ENCODE measurements around the gene IDE. TPM values are rescaled to one million over a fixed set of nuclear protein-coding genes. Genes with fewer than 3 reads are reported as not detected.
"Not testable (repeated sequence)": the region's sequence is repeated elsewhere in the genome, so short reads cannot be mapped to it uniquely, and the experiment has no call there.

IDE gene
- polyA plus RNA-seq, 2 donors = 10.2 to 11.6 TPM

- Histone ChIP-seq H3K4me1 (ENCODE audit: control insufficient read depth in 2 of 2, insufficient read depth in 2 of 2, low read length in 1 of 2) (no peaks in the 10 kb centered on the region), H3K36me3 (ENCODE audit: control insufficient read depth in 2 of 2, insufficient read depth in 2 of 2, low read length in 1 of 2) (peaks cover 0 to 3% of the 10 kb centered on the region in 2 donors), H3K9me3 (ENCODE audit: control insufficient read depth in 2 of 2, insufficient read depth in 1 of 2, low read depth in 1 of 2, low read length in 1 of 2) (no peaks in the 10 kb centered on the region), H3K27ac (ENCODE audit: low read depth in 2 of 2, low read length in 1 of 2) (no peak overlapping the region), H3K4me3 (ENCODE audit: low read depth in 1 of 2, low read length in 2 of 2) (no peak overlapping the region), H3K27me3 (ENCODE audit: control insufficient read depth in 1 of 2, insufficient read depth in 2 of 2, low read length in 2 of 2) (no peaks in the 10 kb centered on the region)
- WGBS, 2 donors = 88 to 97% methylated on average over 1 of the region's 1 CpG
Measured at GRCh38 chr10:92475357-92475868, 98.5 kb downstream of the IDE start.

- Histone ChIP-seq H3K27me3 (ENCODE audit: control insufficient read depth in 1 of 2, insufficient read depth in 2 of 2, low read length in 2 of 2) (no peaks in the 10 kb centered on the region), H3K36me3 (ENCODE audit: control insufficient read depth in 2 of 2, insufficient read depth in 2 of 2, low read length in 1 of 2) (peaks cover 2 to 15% of the 10 kb centered on the region in 2 donors), H3K9me3 (ENCODE audit: control insufficient read depth in 2 of 2, insufficient read depth in 1 of 2, low read depth in 1 of 2, low read length in 1 of 2) (no peaks in the 10 kb centered on the region), H3K4me1 (ENCODE audit: control insufficient read depth in 2 of 2, insufficient read depth in 2 of 2, low read length in 1 of 2) (no peaks in the 10 kb centered on the region), H3K4me3 (ENCODE audit: low read depth in 1 of 2, low read length in 2 of 2) (no peak overlapping the region), H3K27ac (ENCODE audit: low read depth in 2 of 2, low read length in 1 of 2) (no peak overlapping the region)
- 85 to 94% methylated on average over 3 of the region's 3 CpGs for WGBS, 2 donors
Measured at GRCh38 chr10:92470026-92470425, 103.9 kb downstream of the IDE start.

DNA sequence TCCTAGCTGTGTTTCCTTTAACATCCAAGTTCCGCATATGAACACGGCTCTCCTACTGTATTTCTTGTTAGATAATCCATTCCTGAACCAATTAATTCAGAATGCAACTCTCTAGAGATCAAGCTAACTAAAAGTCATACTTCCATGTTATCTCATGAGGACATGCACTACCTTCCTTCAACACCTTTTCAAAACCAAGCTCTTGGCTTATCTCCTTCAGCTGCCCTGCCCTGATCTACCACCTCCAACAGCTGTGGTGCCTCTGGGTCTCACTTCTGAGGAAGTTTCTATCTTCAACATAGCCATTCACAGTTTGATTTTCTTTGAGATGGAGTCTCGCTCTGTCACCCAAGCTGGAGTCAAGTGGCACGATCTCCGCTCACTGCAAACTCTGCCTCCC, 109.5 kb downstream of the IDE start:
- no peak overlapping the region for H3K27ac ChIP-seq (ENCODE audit: low read depth in 2 of 2, low read length in 1 of 2)
- WGBS, 2 donors = 87% methylated on average over 5 of the region's 5 CpGs
- H3K4me3 ChIP-seq (ENCODE audit: low read depth in 1 of 2, low read length in 2 of 2) = no peak overlapping the region
- no peaks in the 10 kb centered on the region for H3K9me3 ChIP-seq (ENCODE audit: control insufficient read depth in 2 of 2, insufficient read depth in 1 of 2, low read depth in 1 of 2, low read length in 1 of 2)
- H3K4me1 ChIP-seq (ENCODE audit: control insufficient read depth in 2 of 2, insufficient read depth in 2 of 2, low read length in 1 of 2) = no peaks in the 10 kb centered on the region
- H3K36me3 ChIP-seq (ENCODE audit: control insufficient read depth in 2 of 2, insufficient read depth in 2 of 2, low read length in 1 of 2) = peaks cover 5 to 16% of the 10 kb centered on the region in 2 donors
- H3K27me3 ChIP-seq (ENCODE audit: control insufficient read depth in 1 of 2, insufficient read depth in 2 of 2, low read length in 2 of 2) = no peaks in the 10 kb centered on the region

GRCh38 chr10:92463582-92463981, 110.3 kb downstream of the IDE start:
- no peaks in the 10 kb centered on the region for H3K27me3 ChIP-seq (ENCODE audit: control insufficient read depth in 1 of 2, insufficient read depth in 2 of 2, low read length in 2 of 2)
- no peak overlapping the region for H3K4me3 ChIP-seq (ENCODE audit: low read depth in 1 of 2, low read length in 2 of 2)
- no peak overlapping the region for H3K27ac ChIP-seq (ENCODE audit: low read depth in 2 of 2, low read length in 1 of 2)
- peaks cover 2 to 12% of the 10 kb centered on the region in 2 donors for H3K36me3 ChIP-seq (ENCODE audit: control insufficient read depth in 2 of 2, insufficient read depth in 2 of 2, low read length in 1 of 2)
- WGBS, 2 donors = 95 to 97% methylated on average over 5 of the region's 5 CpGs
- no peaks in the 10 kb centered on the region for H3K4me1 ChIP-seq (ENCODE audit: control insufficient read depth in 2 of 2, insufficient read depth in 2 of 2, low read length in 1 of 2)
- no peaks in the 10 kb centered on the region for H3K9me3 ChIP-seq (ENCODE audit: control insufficient read depth in 2 of 2, insufficient read depth in 1 of 2, low read depth in 1 of 2, low read length in 1 of 2)

DNA sequence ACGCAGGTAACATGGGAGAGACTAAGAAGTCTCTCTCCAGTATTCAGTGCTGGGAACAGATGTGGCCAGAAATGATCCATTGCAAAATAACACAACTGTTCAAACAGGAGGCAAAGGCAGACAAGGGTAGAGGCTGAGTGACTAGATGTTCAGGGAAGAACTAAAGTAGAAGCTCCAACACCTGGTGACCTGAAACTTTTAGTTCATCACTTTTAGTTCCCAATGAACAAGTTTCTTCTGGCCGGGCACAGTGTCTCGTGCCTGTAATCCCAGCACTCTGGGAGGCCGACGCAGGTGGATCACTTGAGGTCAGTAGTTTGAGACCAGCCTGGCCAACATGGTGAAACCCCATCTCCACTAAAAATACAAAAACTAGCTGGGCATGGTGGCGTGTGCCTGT, 118.9 kb downstream of the IDE start:
- not testable (repeated sequence) for H3K9me3 ChIP-seq (ENCODE audit: control insufficient read depth in 2 of 2, insufficient read depth in 1 of 2, low read depth in 1 of 2, low read length in 1 of 2); H3K4me1 ChIP-seq (ENCODE audit: control insufficient read depth in 2 of 2, insufficient read depth in 2 of 2, low read length in 1 of 2); H3K27me3 ChIP-seq (ENCODE audit: control insufficient read depth in 1 of 2, insufficient read depth in 2 of 2, low read length in 2 of 2); H3K4me3 ChIP-seq (ENCODE audit: low read depth in 1 of 2, low read length in 2 of 2); H3K27ac ChIP-seq (ENCODE audit: low read depth in 2 of 2, low read length in 1 of 2)
- WGBS, 2 donors = 94 to 96% methylated on average over 6 of the region's 6 CpGs
- H3K36me3 ChIP-seq (ENCODE audit: control insufficient read depth in 2 of 2, insufficient read depth in 2 of 2, low read length in 1 of 2) = peaks cover 0 to 12% of the 10 kb centered on the region in 2 donors

DNA sequence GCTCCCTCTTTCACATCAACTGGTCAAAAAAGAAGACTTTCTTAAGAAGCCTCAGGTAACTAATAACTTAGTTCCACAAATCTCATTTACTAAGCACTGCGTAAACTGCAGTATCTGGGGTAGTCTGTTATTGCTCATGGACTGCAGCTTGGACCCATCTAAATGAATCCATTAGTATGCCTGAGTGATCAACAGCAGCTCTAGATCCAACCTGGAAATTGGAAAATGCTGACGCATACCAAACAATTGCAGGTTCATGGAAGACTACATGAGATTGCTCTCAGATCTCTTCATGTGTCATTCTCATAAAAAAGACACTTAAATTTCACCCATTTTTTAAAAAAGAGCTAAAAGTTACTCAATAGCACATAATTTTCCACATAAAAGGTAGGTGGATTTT, 121.6 kb downstream of the IDE start:
- Histone ChIP-seq H3K4me3 (ENCODE audit: low read depth in 1 of 2, low read length in 2 of 2) (no peak overlapping the region), H3K27ac (ENCODE audit: low read depth in 2 of 2, low read length in 1 of 2) (no peak overlapping the region), H3K27me3 (ENCODE audit: control insufficient read depth in 1 of 2, insufficient read depth in 2 of 2, low read length in 2 of 2) (no peaks in the 10 kb centered on the region), H3K36me3 (ENCODE audit: control insufficient read depth in 2 of 2, insufficient read depth in 2 of 2, low read length in 1 of 2) (peaks cover 0 to 12% of the 10 kb centered on the region in 2 donors), H3K4me1 (ENCODE audit: control insufficient read depth in 2 of 2, insufficient read depth in 2 of 2, low read length in 1 of 2) (no peaks in the 10 kb centered on the region), H3K9me3 (ENCODE audit: control insufficient read depth in 2 of 2, insufficient read depth in 1 of 2, low read depth in 1 of 2, low read length in 1 of 2) (no peaks in the 10 kb centered on the region)
- WGBS, 2 donors = 96 to 97% methylated on average over 2 of the region's 2 CpGs

GRCh38 chr10:92451431-92451830, 122.5 kb downstream of the IDE start:
- H3K4me1 ChIP-seq (ENCODE audit: control insufficient read depth in 2 of 2, insufficient read depth in 2 of 2, low read length in 1 of 2) = no peaks in the 10 kb centered on the region
- H3K27ac ChIP-seq (ENCODE audit: low read depth in 2 of 2, low read length in 1 of 2) = no peak overlapping the region
- H3K9me3 ChIP-seq (ENCODE audit: control insufficient read depth in 2 of 2, insufficient read depth in 1 of 2, low read depth in 1 of 2, low read length in 1 of 2) = no peaks in the 10 kb centered on the region
- H3K4me3 ChIP-seq (ENCODE audit: low read depth in 1 of 2, low read length in 2 of 2) = no peak overlapping the region
- no peaks in the 10 kb centered on the region for H3K27me3 ChIP-seq (ENCODE audit: control insufficient read depth in 1 of 2, insufficient read depth in 2 of 2, low read length in 2 of 2)
- peaks cover 0 to 12% of the 10 kb centered on the region in 2 donors for H3K36me3 ChIP-seq (ENCODE audit: control insufficient read depth in 2 of 2, insufficient read depth in 2 of 2, low read length in 1 of 2)
- WGBS, 2 donors = 94 to 98% methylated on average over 7 of the region's 7 CpGs

DNA sequence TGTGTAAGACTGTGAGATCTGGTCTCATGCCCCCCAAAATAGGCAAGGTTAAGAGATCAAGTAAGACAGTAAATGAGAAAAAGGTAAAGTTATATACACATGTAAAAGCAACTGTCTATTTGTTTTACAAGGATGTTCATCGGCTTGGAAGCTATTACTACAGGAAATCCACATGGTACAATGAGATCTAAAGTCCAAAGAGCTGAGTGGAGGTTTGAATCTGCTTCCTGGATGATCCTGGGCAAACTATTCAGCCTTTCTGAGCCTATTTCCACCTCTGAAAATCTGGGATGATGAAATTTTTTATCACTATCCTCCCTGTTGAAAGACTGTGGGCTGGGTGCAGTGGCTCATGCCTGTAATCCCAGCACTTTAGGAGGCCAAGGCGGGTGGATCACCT, 123.0 kb downstream of the IDE start:
- 91 to 94% methylated on average over 2 of the region's 2 CpGs for WGBS, 2 donors
- H3K27me3 ChIP-seq (ENCODE audit: control insufficient read depth in 1 of 2, insufficient read depth in 2 of 2, low read length in 2 of 2) = no peaks in the 10 kb centered on the region
- no peak overlapping the region for H3K4me3 ChIP-seq (ENCODE audit: low read depth in 1 of 2, low read length in 2 of 2)
- no peak overlapping the region for H3K27ac ChIP-seq (ENCODE audit: low read depth in 2 of 2, low read length in 1 of 2)
- H3K4me1 ChIP-seq (ENCODE audit: control insufficient read depth in 2 of 2, insufficient read depth in 2 of 2, low read length in 1 of 2) = no peaks in the 10 kb centered on the region
- peaks cover 0 to 10% of the 10 kb centered on the region in 2 donors for H3K36me3 ChIP-seq (ENCODE audit: control insufficient read depth in 2 of 2, insufficient read depth in 2 of 2, low read length in 1 of 2)
- H3K9me3 ChIP-seq (ENCODE audit: control insufficient read depth in 2 of 2, insufficient read depth in 1 of 2, low read depth in 1 of 2, low read length in 1 of 2) = no peaks in the 10 kb centered on the region

DNA sequence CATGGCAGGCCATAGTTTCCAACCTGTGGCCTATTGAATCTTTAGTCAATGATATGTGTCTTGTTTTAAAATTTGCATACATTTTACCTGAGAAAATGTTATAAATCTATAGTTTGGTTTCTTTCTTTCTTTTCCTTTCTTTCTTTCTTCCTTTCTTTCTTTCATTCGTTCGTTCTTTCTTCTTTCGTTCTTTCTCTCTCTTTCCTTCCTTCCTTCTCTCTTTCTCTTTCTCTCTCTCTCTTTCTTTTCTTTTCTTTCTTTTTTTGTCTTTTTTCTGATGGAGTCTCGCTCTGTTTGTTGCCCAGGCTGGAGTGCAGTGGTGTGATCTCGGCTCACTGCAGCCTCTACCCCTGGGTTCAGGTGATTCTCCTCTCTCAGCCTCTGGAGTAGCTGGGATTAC, 133.3 kb downstream of the IDE start:
- no peaks in the 10 kb centered on the region for H3K9me3 ChIP-seq (ENCODE audit: control insufficient read depth in 2 of 2, insufficient read depth in 1 of 2, low read depth in 1 of 2, low read length in 1 of 2)
- WGBS, 2 donors = 93 to 98% methylated on average over 5 of the region's 5 CpGs

DNA sequence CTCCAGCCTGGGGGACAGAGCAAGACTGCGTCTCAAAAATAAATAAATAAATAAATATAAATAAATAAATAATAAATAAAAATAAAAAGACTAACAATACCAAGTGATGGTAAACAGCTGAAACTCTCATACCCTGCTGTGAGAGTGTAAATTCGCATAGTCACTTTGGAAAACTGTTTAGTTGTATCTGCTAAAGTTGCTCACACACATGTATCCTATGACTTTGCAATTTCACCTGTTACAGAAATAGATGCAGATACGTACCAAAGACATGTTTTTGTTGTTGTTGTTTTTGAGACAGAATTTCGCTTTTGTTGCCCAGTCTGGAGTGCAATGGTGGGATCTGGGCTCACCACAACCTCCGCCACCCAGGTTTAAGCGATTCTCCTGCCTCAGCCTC, 135.7 kb downstream of the IDE start:
- no peaks in the 10 kb centered on the region for H3K4me1 ChIP-seq (ENCODE audit: control insufficient read depth in 2 of 2, insufficient read depth in 2 of 2, low read length in 1 of 2)
- no peak overlapping the region for H3K27ac ChIP-seq (ENCODE audit: low read depth in 2 of 2, low read length in 1 of 2)
- H3K4me3 ChIP-seq (ENCODE audit: low read depth in 1 of 2, low read length in 2 of 2) = no peak overlapping the region
- no peaks in the 10 kb centered on the region for H3K27me3 ChIP-seq (ENCODE audit: control insufficient read depth in 1 of 2, insufficient read depth in 2 of 2, low read length in 2 of 2)
- no peaks in the 10 kb centered on the region for H3K36me3 ChIP-seq (ENCODE audit: control insufficient read depth in 2 of 2, insufficient read depth in 2 of 2, low read length in 1 of 2)
- no peaks in the 10 kb centered on the region for H3K9me3 ChIP-seq (ENCODE audit: control insufficient read depth in 2 of 2, insufficient read depth in 1 of 2, low read depth in 1 of 2, low read length in 1 of 2)
- WGBS, 2 donors = 92 to 94% methylated on average over 6 of the region's 6 CpGs

More for the DNA sequence above, 133.3 kb downstream of the IDE start:
- H3K27ac ChIP-seq (ENCODE audit: low read depth in 2 of 2, low read length in 1 of 2) = no peak overlapping the region
- H3K4me3 ChIP-seq (ENCODE audit: low read depth in 1 of 2, low read length in 2 of 2) = no peak overlapping the region
- no peaks in the 10 kb centered on the region for H3K27me3 ChIP-seq (ENCODE audit: control insufficient read depth in 1 of 2, insufficient read depth in 2 of 2, low read length in 2 of 2)
- H3K4me1 ChIP-seq (ENCODE audit: control insufficient read depth in 2 of 2, insufficient read depth in 2 of 2, low read length in 1 of 2) = no peaks in the 10 kb centered on the region
- no peaks in the 10 kb centered on the region for H3K36me3 ChIP-seq (ENCODE audit: control insufficient read depth in 2 of 2, insufficient read depth in 2 of 2, low read length in 1 of 2)

All from esophagus (tissue), 2 donors.